ENCODE data around the gene ADORA2A.

The ADORA2A gene

DNA sequence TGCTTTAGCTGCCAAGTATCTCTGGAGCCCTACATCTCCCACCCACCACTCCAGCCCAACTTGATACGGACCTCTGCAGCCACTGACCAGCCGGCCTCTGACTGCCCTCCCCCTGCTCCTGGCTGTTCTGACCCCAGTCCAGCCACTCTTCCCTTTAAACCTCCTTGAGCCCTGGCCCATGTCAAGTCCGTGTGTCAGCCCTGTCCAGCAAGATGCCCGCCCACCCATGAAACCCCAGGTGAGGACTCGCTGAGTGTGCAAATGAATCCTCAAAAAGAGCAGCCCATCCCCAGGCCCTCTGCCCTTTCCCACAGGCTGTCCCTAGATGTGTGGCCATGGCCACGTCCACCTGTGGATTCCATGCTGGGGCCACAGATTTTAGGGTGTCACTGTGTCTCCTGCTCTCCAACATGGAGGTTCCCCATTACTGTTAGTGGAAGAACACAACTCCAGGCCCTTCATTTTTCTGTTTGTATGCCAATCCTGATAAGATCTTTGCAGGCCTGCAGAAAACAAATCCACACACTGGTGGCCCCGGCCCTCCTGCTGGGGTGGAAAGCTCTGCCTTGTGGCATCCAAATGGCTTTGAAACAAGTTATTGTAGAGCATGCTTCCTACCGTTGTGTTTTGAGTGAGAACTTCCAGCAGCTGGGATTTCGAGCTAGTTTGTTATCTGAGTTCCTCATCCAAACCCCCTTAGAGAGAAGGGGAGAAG is 22.7 kb upstream of the ADORA2A start:
- no peak for DNase-seq

DNA sequence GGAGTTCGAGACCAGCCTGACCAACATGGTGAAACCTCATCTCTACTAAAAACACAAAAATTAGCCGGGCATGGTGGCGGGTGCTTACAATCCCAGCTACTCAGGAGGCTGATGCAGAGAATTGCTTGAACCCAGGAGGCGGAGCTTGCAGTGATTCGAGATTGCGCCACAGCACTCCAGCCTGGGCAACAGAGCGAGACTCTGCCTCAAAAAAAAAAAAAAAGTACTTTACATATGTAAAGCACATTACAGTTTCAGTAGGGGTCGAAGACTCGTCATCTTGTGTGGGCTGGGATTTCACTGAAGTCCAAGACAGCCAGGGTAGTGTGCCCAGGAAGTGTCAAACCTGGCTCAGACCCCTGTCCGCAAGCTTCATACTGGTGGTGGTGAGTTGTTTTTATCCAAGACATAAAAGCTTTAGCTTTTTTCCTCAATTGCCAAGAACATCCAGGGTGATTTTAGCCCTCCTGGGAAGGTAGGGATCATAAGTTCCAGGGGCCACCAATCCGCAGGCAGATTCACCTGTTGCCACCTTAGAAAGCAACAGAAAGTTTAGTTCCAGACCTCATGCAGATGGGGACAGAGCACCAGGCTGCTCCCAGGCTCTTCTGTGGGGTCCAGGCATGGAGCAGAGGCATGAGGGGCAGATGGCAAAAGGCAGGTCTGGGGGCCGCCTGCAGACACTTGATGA is 21.6 kb upstream of the ADORA2A start:
- DNase-seq: no peak

DNA sequence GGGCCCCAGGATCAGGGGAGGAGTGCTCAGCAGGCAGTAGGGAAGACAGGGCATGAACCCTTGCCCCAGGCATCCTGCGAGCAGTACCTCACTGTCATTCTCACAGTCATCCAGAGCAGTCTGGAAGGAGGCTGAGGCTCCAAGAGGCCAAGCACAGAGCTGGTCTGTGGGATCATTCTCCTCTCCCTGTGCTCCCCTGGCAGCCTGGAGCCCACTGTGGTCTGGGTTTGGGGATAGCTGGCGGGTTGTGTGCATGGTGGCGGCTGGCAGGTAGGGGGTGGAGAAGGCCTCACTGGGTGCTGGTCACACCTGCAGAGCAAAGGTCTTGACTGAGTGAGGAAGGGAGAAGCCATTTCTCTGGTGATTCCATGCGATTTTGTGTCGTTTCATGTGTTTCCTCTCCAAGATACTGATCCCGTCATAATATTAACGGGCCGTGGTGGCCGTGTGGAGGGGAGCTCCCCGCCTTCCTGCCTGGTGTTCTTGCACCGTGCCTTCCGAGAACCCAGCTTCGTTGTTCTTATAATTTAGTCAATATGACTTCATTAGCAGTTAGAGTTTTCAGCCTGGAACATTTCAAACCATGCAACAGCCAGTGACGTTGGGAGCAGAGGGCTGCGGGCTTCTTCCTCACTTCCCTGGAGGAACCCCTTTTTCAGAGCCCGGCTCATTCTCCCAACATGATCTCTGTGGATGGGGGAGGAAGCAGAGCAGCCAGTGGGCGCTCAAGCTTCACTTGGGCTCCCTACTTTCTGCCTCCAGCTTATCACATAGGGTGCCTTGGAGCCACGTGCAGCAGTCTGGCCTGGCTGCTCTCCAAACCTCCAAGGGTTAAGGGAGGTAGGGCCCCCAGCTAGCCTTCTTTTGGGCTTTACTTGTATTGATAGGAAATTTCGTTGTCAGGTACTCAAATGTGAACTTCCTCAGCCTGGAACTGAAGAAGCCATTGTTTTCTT is 20.8 kb upstream of the ADORA2A start:
- DNase-seq: no peak

GRCh38 chr22:24407278-24407665 is 20.1 kb upstream of the ADORA2A start:
- no peak for DNase-seq

GRCh38 chr22:24407884-24408283 is 19.5 kb upstream of the ADORA2A start:
- no peak for DNase-seq

- no peak for DNase-seq
Measured at GRCh38 chr22:24408630-24409029, 18.8 kb upstream of the ADORA2A start.

GRCh38 chr22:24409707-24410106 is 17.7 kb upstream of the ADORA2A start:
- no peak for DNase-seq

DNA sequence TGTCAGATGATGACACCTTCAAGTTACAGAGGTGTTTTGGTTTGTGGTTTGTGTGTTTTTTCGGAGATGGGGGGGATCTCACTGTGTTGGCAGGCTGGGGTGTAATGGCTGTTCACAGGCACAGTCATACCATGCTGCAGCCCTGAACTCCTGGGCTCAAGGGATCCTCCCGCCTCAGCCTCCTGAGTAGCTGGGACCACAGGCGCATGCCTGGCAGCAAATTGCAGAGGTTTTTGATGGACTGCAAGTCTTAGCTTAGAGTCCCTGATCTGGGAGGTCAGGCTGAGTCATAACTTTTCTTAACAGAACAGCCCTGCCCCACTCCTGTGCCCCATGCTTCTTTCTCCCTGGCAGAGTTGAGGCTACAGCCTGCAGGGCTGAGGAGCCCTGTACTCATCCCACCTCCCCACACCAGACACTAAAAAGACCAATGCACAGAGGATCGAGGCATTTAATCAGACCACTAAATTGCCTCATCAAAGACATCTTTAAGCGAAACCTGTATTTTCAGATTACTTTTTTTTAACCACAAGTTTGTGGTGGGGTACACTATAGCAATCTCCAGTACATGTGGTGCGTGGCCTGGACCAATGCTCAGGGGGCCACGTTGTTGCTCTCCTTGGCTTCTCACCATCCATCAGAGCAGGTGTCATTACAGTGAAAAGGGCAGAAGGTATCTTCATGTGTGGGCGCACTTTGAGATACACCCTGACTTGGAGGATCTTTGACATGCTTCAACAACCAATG is 17.1 kb upstream of the ADORA2A start:
- DNase-seq: no peak

DNA sequence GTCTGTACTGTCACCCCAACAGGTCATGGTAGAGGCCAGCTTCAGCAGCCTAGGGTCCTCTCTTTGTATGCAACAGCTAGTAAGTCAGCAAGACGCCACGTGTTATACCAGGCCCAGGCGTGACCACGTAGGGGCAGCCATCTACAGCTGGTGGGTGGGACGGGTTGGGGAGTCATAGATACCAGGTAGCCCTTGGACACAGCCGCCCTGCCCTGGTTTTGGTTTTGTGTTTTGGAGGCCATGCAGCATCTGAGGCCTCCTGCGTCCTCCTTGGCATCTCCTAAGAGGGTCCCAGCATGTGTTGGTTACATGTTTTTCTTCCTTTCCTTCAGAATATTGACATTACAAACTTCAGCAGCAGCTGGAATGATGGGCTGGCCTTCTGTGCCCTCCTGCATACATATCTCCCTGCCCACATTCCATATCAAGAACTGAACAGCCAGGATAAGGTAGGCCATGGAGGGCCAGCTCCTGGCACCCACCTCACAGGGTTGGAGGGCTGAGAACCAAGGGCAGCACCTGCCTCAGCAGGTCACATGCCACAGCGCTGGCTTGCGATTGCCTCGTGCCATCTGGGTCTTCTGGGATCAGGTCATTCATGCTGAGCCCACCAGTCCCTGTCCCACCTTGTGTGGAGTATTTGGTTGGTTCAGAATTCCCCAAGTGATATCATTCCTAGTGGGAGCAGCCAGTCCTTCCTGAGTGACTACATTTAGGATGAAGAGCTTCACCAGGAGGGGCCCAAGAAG is 16.0 kb upstream of the ADORA2A start:
- DNase-seq: no peak

DNA sequence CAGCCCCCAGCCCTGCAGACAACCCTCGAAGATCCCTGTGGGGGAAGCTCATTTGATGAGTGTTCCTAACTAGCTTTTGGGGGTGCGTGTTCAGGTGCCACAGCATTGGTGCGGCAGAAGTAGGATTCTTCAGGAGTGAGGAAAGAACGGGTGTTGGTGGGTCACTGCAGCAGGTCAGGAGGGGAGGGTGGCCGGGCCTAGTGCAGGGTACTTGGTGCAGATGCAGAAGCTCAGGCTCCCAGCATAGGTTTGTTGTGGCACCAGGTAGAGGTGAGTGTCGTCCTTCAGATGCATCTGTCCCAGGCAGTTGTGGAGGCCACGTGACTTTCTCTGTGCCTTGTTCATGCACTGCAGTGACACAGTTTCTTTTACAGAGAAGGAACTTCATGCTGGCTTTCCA is 15.1 kb upstream of the ADORA2A start:
- no peak for DNase-seq

DNA sequence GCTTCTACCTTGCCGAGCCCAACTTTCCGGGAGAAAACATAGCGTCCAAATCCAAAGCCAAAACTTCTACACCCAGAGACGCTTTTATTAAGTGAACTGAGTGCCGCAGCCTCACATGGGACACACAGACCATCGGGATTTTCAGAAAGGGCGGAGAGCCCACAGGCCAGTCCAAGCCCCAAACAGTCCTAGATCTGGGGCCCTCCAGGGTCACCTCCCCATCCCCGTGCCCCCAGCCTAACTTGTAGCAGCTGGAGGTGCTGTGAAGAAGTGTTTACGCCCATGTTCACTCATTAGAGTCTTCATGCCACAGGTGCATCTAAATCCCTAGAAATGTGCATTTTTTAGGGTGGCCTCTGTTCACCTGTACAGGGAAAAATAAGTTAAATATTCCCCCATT is 14.1 kb upstream of the ADORA2A start:
- no peak for DNase-seq

DNA sequence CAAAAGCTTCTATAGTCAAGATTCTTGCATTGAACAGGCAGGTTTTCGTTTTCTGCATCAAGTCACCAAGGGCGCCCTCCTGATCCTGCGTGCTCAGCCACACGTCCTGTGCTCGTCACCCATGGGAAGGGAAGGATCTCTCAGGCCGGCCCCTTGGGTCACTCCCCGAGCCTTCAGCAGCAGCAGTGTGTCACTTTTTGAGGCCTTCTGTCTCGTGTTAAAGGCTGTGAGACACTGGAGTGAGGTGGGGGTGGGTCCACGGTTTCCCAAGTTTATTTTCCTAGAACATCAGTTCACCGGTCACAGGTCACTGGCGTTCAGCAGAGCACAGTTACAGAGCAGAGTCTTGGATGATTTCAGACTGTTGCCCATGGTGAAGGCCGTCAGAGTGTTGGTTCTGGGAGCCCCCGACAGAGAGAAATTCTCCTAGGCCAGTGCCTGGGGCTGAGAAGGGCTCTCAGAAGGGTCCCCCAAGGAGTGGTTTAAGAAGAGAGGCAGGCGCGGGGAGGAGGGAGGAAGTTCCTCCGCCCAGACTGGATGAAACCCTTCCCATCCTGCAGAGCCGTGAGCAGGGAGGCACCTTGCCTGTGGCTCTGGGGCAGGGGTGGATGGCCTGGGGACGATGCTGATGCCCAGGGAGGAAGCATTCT is 13.5 kb upstream of the ADORA2A start:
- no peak for DNase-seq

GRCh38 chr22:24414523-24414922 is 12.9 kb upstream of the ADORA2A start:
- no peak for DNase-seq

- no peak for DNase-seq
Measured at GRCh38 chr22:24414984-24415945, 12.1 kb upstream of the ADORA2A start.

DNA sequence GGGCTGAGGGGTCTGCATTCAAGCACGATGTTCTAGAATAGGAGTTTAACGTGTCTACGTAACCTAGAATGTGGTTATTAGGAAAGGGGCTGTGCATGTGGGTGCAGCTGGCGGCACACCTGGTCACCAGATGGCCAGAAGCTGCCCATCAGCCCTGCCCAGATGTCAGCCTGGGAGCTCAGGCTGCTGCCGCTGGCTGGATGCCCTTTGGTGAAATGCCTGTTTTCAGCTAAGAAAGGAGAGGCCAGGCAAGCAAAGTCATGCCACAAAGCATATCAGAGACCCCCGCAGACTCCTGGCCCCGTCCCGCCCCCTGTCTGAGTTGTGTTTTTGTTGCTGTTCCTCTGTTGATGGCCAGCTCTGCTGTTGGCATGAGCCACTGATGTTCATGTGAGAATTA is 11.3 kb upstream of the ADORA2A start:
- DNase-seq: no peak

GRCh38 chr22:24416611-24417010 is 10.8 kb upstream of the ADORA2A start:
- no peak for DNase-seq

DNA sequence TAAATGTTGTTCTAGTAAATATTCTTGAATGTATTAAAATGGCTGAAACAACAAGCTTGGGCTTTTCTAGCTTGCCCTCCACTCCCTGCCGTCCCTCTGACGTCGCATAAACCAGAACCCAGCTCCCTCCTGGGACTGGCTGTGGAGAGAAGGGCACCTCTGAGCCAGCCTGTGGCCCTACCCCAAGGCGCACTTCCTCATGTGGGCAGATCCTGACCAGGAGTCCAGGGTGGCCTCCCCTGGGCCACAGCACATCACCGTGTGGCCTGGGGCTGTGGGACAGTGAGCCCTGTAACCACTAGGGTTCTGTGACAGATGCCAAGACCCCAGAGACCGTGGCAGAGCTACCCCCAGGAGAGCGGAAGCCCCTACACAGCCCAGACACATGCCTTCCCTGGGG is 10.2 kb upstream of the ADORA2A start:
- DNase-seq: no peak

DNA sequence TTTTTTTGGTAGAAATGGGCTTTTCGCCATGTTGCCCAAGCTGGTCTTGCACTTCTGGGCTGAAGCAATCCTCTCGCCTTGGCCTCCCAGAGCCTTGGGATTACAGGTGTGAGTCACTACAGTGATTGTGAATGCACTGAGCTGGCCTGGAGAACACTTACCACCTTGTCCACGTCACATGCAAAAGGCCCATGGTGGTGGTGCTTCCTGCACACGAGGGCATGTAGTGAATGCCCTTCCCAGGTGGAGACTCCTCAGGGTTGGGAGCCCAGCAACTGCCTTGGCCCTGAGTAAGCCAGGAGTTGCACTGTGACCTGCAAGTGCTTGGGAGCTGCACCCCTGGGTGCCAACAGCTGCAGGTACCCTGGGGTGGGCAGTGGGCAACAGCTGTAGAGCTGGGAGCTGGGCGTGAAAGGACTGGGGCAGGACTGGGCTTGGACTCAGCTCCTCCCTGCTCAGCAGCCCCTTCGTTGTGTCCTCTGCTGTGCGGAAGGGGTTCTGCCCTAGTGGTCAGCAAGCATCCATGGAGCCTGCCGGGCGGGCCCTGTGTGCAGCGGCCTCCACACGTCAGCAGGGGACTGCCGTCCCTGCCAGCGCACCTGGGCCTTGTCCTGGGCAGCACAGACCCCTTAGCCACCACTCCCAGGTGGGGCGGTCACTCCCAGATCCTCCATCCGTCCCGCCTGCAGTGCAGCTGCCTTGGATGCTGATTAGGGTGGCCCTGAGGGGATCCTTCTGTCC is 9.3 kb upstream of the ADORA2A start:
- DNase-seq: no peak

GRCh38 chr22:24418786-24419474 is 8.5 kb upstream of the ADORA2A start:
- no peak for DNase-seq
